Transverse colon (tissue), 4 donors: ENCODE data around the gene LBHD2. TPM values are rescaled to one million over a fixed set of nuclear protein-coding genes. Genes with fewer than 3 reads are reported as not detected.

ENCODE experiments used
- DNase-seq: peaks from one replicate; pipeline ENCODE4 v3.0.0-alpha.2; 2019
- H3K27ac ChIP-seq, 4 donors: fragments of 200-600 bp; sonication (generic); 2 replicates each; pipeline ENCODE4 v1.5.1; 2016 to 2018; ENCODE audit warnings: inconsistent platforms in 4 of 4
- H3K27me3 ChIP-seq: fragments of 200-600 bp; sonication (generic); 2 replicates; pipeline ENCODE4 v1.5.1; 2017; ENCODE audit warnings: inconsistent platforms
- H3K36me3 ChIP-seq, 4 donors: fragments of 200-600 bp; sonication (generic); 2 replicates each; pipeline ENCODE4 v1.5.1; 2017 to 2019; ENCODE audit warnings: inconsistent platforms in 4 of 4
- H3K4me1 ChIP-seq, 4 donors: fragments of 200-600 bp; sonication (generic); 2 replicates each; pipeline ENCODE4 v1.5.1; 2017 to 2020; ENCODE audit warnings: inconsistent platforms in 4 of 4
- H3K4me3 ChIP-seq, 4 donors: fragments of 200-600 bp; sonication (generic); 1 replicate in 1 of 4; 2 replicates in 3 of 4; pipeline versions ENCODE4 v1.5.1 to v1.6.1; 2017 to 2019; ENCODE audit warnings: inconsistent platforms in 4 of 4
- H3K9me3 ChIP-seq, 2 donors: fragments of 200-600 bp; sonication (generic); 2 replicates each; pipeline ENCODE4 v1.5.1; 2017 to 2019; ENCODE audit warnings: inconsistent platforms in 2 of 2
- CTCF ChIP-seq, 5 experiments: fragments of 200-600 bp in 3 of 5; fragments of 450-650 bp in 2 of 5; sonication (generic) in 3 of 5; IDR thresholded peaks; 1 replicate in 2 of 5; 2 replicates in 3 of 5; pipeline ENCODE4 v1.5.1; 2016 to 2017; ENCODE audit warnings: antibody characterized with exemption in 5 of 5, inconsistent platforms in 3 of 5, mild to moderate bottlenecking in 2 of 5, moderate library complexity in 1 of 5
- EP300 ChIP-seq: sonication (generic); formaldehyde crosslinking; IDR thresholded peaks from one replicate; pipeline ENCODE4 v1.6.1; 2017; ENCODE audit warnings: antibody characterized with exemption, low read depth
- POLR2A ChIP-seq: fragments of 450-650 bp; IDR thresholded peaks from one replicate; pipeline ENCODE4 v1.6.1; 2016; ENCODE audit warnings: antibody characterized with exemption, mild to moderate bottlenecking, moderate library complexity
- POLR2AphosphoS5 ChIP-seq, 3 donors: sonication (generic); formaldehyde crosslinking; IDR thresholded peaks; one replicate each; pipeline ENCODE4 v1.6.1; 2016; ENCODE audit warnings: antibody characterized with exemption in 3 of 3
- WGBS, 2 donors: methylation state at CpG; one replicate each; pipeline ENCODE4 v1.1.5; 2018; ENCODE audit warnings: low coverage in 1 of 2; 5-methylcytosine and 5-hydroxymethylcytosine counted together
- in situ Hi-C, 4 donors: fragments of 200-750 bp; cut with MboI; loops; one replicate each; pipeline versions ENCODE4 v1.15.0 to v1.15.1; 2017; ENCODE audit warnings: low sequenced_read_pairs in 3 of 4, low pct_ligation_motif_present in 1 of 4, low pct_unique_long_range_greater_than_20kb in 1 of 4
- intact Hi-C: fragments of 100-400 bp; cut with DNase I; formaldehyde crosslinking; loops from one replicate; pipeline ENCODE4 v1.15.1; 2023; ENCODE audit warnings: low total_unique reads
- total RNA-seq, 4 donors: library from RNA; depleted of rRNA; stranded (reverse); fragments of >200 nt; gene quantifications; one replicate each; pipeline ENCODE4 v1.1.0, GENCODE V29; 2016

The LBHD2 gene
- total RNA-seq, 4 donors from 2014 or later: not detected

- intact Hi-C loops: loop anchor here (2.0 kb wide), 1 partner anchor 187 kb away; no protein-coding TSS in a partner anchor
- TF ChIP-seq CTCF (IDR thresholded peaks at IDR 0.05) (peak in 2 of 5 experiments; percentile 9 to 10), EP300 (no peak)
- H3K9me3 ChIP-seq: no peaks in the 10 kb centered on the region
- 34% methylated on average over 8 of the region's 9 CpGs; no CpG with 5 or more reads in 1 of the 2 donors for WGBS, 2 donors
- H3K27me3 ChIP-seq: peaks cover 32% of the 10 kb centered on the region
- H3K27ac ChIP-seq: peak overlapping the region in 1 of 4 donors; percentile 41
- H3K36me3 ChIP-seq: no peaks in the 10 kb centered on the region
- DNase-seq: peak; percentile 66
- in situ Hi-C loops: loop anchor here in 3 of 4 donors (10.0 kb wide), 2 partner anchors 179 to 189 kb away; no protein-coding TSS in a partner anchor
- H3K4me1 ChIP-seq: peaks cover 15 to 47% (median 30%) of the 10 kb centered on the region in 4 donors
- no peak overlapping the region for H3K4me3 ChIP-seq
Observed at GRCh38 chr14:103105580-103106150, 21.7 kb downstream of the LBHD2 start.

DNA sequence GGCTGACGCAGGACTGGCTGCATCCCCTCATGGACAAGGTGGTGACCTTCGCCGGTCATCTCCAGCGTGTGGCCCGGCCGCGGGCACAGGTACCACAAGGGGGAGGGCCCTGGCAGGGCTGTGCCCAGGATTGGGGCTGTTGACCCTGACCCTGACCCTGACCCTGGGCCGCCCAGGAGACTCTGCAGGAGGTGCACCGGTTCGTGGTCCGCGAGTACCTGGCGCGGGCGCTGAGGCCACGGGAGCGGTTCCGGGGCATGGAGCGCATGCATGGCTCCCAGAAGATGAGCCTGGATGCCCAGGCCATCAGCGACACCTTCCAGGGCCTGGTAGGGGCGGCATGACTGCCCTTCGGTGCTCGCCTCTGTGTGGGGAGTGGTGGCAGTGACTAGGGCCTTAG, 23.4 kb downstream of the LBHD2 start:
- TF ChIP-seq EP300 (no peak), CTCF (IDR thresholded peaks at IDR 0.05) (no peak), POLR2AphosphoS5 (IDR thresholded peaks at IDR 0.05) (no peak), POLR2A (no peak)
- Histone ChIP-seq H3K4me1 (peaks cover 15 to 63% (median 43%) of the 10 kb centered on the region in 4 donors), H3K4me3 (no peak overlapping the region), H3K9me3 (no peaks in the 10 kb centered on the region), H3K36me3 (no peaks in the 10 kb centered on the region), H3K27ac (no peak overlapping the region), H3K27me3 (peaks cover 23% of the 10 kb centered on the region)
- 96% methylated on average over 23 of the region's 23 CpGs; no CpG with 5 or more reads in 1 of the 2 donors for WGBS, 2 donors
- in situ Hi-C loops (loop anchor here in 3 of 4 donors (10.0 kb wide), 2 partner anchors 177 to 187 kb away; no protein-coding TSS in a partner anchor), intact Hi-C loops (no loop called here)
- no peak for DNase-seq

GRCh38 chr14:103107941-103108748, 24.1 kb downstream of the LBHD2 start:
- in situ Hi-C loops: loop anchor here in 3 of 4 donors (10.0 kb wide), 2 partner anchors 177 to 187 kb away; no protein-coding TSS in a partner anchor
- H3K27ac ChIP-seq: peak overlapping the region; percentile 25 to 44 (median 37)

More at GRCh38 chr14:103107941-103108748, 24.1 kb downstream of the LBHD2 start:
- Histone ChIP-seq H3K36me3 (no peaks in the 10 kb centered on the region), H3K9me3 (no peaks in the 10 kb centered on the region), H3K4me1 (peaks cover 15 to 62% (median 40%) of the 10 kb centered on the region in 4 donors), H3K4me3 (no peak overlapping the region), H3K27me3 (peaks cover 16% of the 10 kb centered on the region)
- WGBS, 2 donors: 67 to 93% methylated on average over 1 to 24 of the region's 28 CpGs
- no peak for DNase-seq
- intact Hi-C loops: no loop called here
- no peak for TF ChIP-seq EP300
- TF ChIP-seq POLR2AphosphoS5 (IDR thresholded peaks at IDR 0.05): no peak
- no peak for TF ChIP-seq CTCF (IDR thresholded peaks at IDR 0.05)
- TF ChIP-seq POLR2A: no peak
